ENCODE measurements around the gene CTNNBIP1. TPM values are rescaled to one million over a fixed set of nuclear protein-coding genes. Genes with fewer than 3 reads are reported as not detected.
A peak's percentile ranks its signal among the peaks of the same experiment; 100 is the strongest.

Gene CTNNBIP1, protein sequence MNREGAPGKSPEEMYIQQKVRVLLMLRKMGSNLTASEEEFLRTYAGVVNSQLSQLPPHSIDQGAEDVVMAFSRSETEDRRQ
- total RNA-seq: 44.7 TPM

DNA sequence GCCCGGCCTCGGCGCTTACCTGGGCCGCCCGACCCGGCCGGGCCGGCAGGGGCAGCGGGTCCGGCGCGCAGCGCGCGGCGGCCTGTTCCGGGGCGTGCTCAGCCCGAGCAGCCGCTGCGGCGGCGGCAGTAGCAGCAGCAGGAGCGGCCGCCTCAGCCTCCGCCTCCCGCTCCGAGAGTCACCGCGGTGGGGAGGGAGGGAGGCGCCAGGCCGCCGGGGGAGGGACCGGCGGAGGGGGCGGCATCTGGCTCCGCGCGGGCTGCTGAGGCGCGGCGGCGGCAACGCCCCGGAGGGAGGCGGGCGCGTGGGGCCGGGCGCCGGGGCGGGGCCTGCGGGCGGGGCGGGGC is at the start of gene CTNNBIP1:
CTNNBIP1 (minus strand) TSS at position 194 of the 347 bp plus-strand sequence. CDS start 38,205 bp downstream, outside the sequence.
- TF ChIP-seq POLR2AphosphoS5 (IDR thresholded peaks at IDR 0.05; ENCODE audit: insufficient read depth in 1 of 2, low read depth in 1 of 2): no peak
- peak in 1 of 2 donors; percentile 58 for TF ChIP-seq POLR2A (IDR thresholded peaks at IDR 0.05)
- Histone ChIP-seq H3K4me1 (peaks cover 40% of the 10 kb centered on the region), H3K4me3 (peak within 1 kb of the TSS; percentile 82 to 89), H3K36me3 (no peaks in the 10 kb centered on the region), H3K9me3 (no peaks in the 10 kb centered on the region), H3K27ac (peak within 1 kb of the TSS; percentile 81), H3K27me3 (no peaks in the 10 kb centered on the region)
- intact Hi-C loops (cut with DNase I): no loop called here
- DNase-seq (ENCODE audit: extremely low spot score in 2 of 2): no peak

DNA sequence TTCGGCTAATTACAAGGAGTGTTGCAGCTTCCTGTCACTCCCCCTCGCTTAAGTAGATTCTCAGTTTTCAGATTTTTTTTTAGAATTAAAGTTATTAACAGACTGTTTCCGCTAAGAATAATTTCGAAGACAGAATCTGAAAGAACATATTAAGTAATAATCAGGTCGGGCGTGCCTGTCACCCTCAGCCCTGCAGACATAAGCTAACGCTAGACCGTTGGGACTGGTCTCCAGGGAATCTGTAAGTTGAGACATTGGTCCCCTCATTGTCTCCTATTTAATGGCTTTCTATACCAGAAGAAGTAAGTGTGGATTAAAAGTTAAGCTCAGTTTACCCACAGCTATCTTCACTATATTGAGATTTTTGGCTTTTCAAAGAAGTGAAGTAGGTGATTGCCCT is 47.7 kb upstream of the CTNNBIP1 start:
- Histone ChIP-seq H3K36me3 (no peaks in the 10 kb centered on the region), H3K9me3 (no peaks in the 10 kb centered on the region), H3K27ac (no peak overlapping the region), H3K27me3 (no peaks in the 10 kb centered on the region), H3K4me1 (no peaks in the 10 kb centered on the region), H3K4me3 (no peak overlapping the region)
- intact Hi-C loops (cut with DNase I): no loop called here
- no peak for DNase-seq (ENCODE audit: extremely low spot score in 2 of 2)
- no peak for TF ChIP-seq POLR2A (IDR thresholded peaks at IDR 0.05)
- no peak for TF ChIP-seq POLR2AphosphoS5 (IDR thresholded peaks at IDR 0.05; ENCODE audit: insufficient read depth in 1 of 2, low read depth in 1 of 2)
- TF ChIP-seq, protein P1, sequence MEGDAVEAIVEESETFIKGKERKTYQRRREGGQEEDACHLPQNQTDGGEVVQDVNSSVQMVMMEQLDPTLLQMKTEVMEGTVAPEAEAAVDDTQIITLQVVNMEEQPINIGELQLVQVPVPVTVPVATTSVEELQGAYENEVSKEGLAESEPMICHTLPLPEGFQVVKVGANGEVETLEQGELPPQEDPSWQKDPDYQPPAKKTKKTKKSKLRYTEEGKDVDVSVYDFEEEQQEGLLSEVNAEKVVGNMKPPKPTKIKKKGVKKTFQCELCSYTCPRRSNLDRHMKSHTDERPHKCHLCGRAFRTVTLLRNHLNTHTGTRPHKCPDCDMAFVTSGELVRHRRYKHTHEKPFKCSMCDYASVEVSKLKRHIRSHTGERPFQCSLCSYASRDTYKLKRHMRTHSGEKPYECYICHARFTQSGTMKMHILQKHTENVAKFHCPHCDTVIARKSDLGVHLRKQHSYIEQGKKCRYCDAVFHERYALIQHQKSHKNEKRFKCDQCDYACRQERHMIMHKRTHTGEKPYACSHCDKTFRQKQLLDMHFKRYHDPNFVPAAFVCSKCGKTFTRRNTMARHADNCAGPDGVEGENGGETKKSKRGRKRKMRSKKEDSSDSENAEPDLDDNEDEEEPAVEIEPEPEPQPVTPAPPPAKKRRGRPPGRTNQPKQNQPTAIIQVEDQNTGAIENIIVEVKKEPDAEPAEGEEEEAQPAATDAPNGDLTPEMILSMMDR (IDR thresholded peaks at IDR 0.05): no peak

DNA sequence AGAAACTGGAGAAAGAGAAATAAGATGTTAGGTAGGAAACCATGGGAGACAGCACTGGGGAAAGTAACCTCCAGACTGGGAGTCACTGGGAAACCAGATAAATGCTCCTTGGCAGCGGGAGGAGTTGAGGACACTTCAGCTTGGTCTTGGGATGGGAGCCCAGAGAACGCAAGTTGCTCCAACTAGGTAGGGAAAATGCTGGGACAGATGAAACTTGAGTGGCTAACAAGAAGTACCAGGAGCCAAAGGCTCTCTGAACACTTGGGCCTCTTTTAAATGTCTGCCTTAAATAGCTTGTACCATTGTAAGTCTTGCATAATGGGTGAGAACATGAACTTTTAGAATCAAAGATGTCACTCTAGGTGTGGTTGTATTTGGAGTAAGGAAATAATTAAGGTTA is 36.2 kb upstream of the CTNNBIP1 start:
- Histone ChIP-seq H3K4me1 (peaks cover 35% of the 10 kb centered on the region), H3K36me3 (no peaks in the 10 kb centered on the region), H3K27ac (no peak overlapping the region), H3K27me3 (no peaks in the 10 kb centered on the region), H3K4me3 (no peak overlapping the region), H3K9me3 (no peaks in the 10 kb centered on the region)
- no peak for DNase-seq (ENCODE audit: extremely low spot score in 2 of 2)
- intact Hi-C loops (cut with DNase I): loop anchor here (5.0 to 10.0 kb wide), 2 partner anchors 48 to 86 kb away; partner anchors contain the start of genes RBP7 and UBE4B
- no peak for TF ChIP-seq POLR2A (IDR thresholded peaks at IDR 0.05)
- TF ChIP-seq, protein P1 (IDR thresholded peaks at IDR 0.05): no peak
- TF ChIP-seq POLR2AphosphoS5 (IDR thresholded peaks at IDR 0.05; ENCODE audit: insufficient read depth in 1 of 2, low read depth in 1 of 2): no peak

DNA sequence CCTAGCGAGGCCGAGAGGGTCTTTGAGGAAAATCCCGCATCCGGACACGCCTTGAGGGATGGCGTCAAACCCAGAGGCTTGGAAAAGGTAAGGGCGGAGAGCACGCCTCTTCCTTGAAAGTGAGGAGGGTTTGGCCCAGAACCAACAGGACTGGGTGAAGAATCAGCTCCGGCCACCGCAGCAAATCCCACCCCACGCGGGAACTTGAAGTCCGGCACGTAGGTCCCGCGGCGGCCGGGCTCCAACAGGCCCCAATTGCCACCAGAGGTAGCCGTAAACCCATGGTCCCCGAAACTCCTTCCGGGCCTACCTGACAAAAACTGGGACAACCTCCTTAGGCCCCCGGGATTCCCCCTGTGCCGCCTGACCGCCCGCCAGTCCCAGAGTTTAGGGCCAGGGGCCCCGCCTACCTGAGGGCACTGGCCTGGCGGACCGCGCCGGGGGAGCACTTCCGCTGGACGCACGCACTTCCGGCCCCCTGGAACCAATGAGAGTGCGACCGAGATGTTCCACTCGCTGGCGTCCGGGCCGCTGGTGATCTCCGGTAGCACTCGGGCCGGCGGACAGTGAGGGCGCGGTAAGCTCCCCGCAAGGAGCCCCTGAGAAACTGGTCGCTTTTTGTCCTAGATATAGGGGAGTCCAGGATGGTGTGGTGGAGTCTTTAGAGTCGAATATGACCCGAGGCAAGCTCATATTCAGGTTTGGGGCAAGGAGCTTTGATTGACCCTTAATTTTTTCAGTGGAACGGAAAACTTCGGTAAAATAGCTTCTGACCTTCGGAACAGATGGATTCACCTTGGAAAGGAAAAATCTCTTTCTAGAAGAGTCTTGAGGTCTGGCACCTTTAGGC is 33.1 kb upstream of the CTNNBIP1 start, which contains the start of the genes LZIC and NMNAT1:
LZIC (minus strand) TSS at position 453 of the 850 bp plus-strand sequence. CDS start 6,772 bp downstream, outside the sequence.
NMNAT1 (plus strand) TSS at position 537 of the 850 bp plus-strand sequence. CDS start 28,599 bp downstream, outside the sequence.
- Histone ChIP-seq H3K9me3 (no peaks in the 10 kb centered on the region), H3K36me3 (peaks cover 0 to 10% of the 10 kb centered on the region in 2 donors), H3K4me1 (peaks cover 27% of the 10 kb centered on the region), H3K4me3 (peak within 1 kb of the TSS; percentile 65 to 73), H3K27ac (peak within 1 kb of the TSS; percentile 85), H3K27me3 (no peaks in the 10 kb centered on the region)
- peak in 1 of 2 donors; percentile 91 for DNase-seq (ENCODE audit: extremely low spot score in 2 of 2)
- TF ChIP-seq, protein P1 (IDR thresholded peaks at IDR 0.05): peak in 1 of 3 experiments; percentile 40
- TF ChIP-seq POLR2AphosphoS5 (IDR thresholded peaks at IDR 0.05; ENCODE audit: insufficient read depth in 1 of 2, low read depth in 1 of 2) (peak; percentile 94 to 96), POLR2A (IDR thresholded peaks at IDR 0.05) (peak in 1 of 2 donors; percentile 50)
- intact Hi-C loops (cut with DNase I): loop anchor here (10.0 kb wide), 1 partner anchor 52 kb away; the partner anchor contains the start of gene RBP7

GRCh38 chr1:9942399-9942938 is 32.4 kb upstream of the CTNNBIP1 start:
- TF ChIP-seq POLR2A (IDR thresholded peaks at IDR 0.05) (no peak), POLR2AphosphoS5 (IDR thresholded peaks at IDR 0.05; ENCODE audit: insufficient read depth in 1 of 2, low read depth in 1 of 2) (no peak)
- TF ChIP-seq, protein P1 (IDR thresholded peaks at IDR 0.05): peak in 1 of 3 experiments; percentile 36
- Histone ChIP-seq H3K9me3 (no peaks in the 10 kb centered on the region), H3K36me3 (peaks cover 0 to 10% of the 10 kb centered on the region in 2 donors), H3K27me3 (no peaks in the 10 kb centered on the region), H3K4me1 (peaks cover 27% of the 10 kb centered on the region), H3K27ac (peak overlapping the region; percentile 85), H3K4me3 (peak overlapping the region; percentile 65 to 73)
- intact Hi-C loops (cut with DNase I): loop anchor here (10.0 kb wide), 1 partner anchor 52 kb away; the partner anchor contains the start of gene RBP7
- DNase-seq (ENCODE audit: extremely low spot score in 2 of 2): no peak
